NOMO-1 treated with DMSO at 0.1 percent for 48 hours (cell line): Measurements from ENCODE around the gene DUS2.
A peak's percentile ranks its signal among the peaks of the same experiment; 100 is the strongest.

Source experiments
- DNase-seq: peaks from one replicate; lab custom pipeline; 2025; ENCODE audit not compliant: unreplicated experiment; lab: John Stamatoyannopoulos, UW

Gene DUS2

GRCh38 chr16:68040506-68041288 lies 17.6 kb downstream of the DUS2 start:
- DNase-seq = peak; percentile 73

DNA sequence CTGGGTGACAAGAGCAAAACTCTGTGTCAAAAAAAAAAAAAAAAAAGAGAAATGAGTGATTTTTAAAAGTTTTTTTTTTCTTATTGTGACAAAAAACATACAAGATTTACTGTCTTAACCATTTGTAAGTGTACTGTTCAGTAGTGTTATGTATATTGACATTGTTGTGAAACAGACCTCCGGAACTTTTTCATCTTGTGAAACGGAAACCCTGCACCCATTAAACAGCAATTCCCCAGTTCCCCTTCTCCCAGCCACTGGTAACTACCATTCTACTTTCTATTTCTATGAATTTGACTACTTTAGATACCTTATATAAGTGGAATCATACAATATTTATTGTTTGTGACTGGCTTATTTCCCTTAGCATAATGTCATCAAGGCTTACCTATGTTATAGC lies 18.7 kb downstream of the DUS2 start:
- DNase-seq = peak; percentile 93

- no peak for DNase-seq
Observed at GRCh38 chr16:68046106-68046505, 23.0 kb downstream of the DUS2 start.

- no peak for DNase-seq
Observed at GRCh38 chr16:68047987-68048386, 24.9 kb downstream of the DUS2 start.

GRCh38 chr16:68049449-68049848 lies 26.4 kb downstream of the DUS2 start:
- no peak for DNase-seq

- no peak for DNase-seq
Observed at GRCh38 chr16:68055395-68055794, 32.3 kb downstream of the DUS2 start.

DNA sequence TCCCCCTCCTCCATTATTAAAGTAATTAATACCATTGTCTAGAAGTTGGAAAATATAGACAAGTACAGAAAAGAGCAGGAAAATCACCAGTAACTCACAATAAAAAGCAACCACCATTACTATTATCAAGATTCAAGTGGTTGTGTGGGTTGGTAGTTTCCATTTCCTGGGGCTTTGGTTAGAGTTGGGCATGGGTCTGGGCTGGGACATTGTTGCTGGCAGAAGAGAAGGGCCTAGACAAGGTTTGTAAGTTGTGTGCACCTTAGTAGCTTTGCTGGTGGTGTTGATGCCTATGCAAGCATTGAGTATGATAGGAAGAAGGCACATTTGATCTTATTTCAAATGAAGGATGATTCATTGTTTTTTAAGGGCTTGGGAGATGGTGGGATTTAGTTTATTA lies 36.7 kb downstream of the DUS2 start:
- DNase-seq = no peak

DNA sequence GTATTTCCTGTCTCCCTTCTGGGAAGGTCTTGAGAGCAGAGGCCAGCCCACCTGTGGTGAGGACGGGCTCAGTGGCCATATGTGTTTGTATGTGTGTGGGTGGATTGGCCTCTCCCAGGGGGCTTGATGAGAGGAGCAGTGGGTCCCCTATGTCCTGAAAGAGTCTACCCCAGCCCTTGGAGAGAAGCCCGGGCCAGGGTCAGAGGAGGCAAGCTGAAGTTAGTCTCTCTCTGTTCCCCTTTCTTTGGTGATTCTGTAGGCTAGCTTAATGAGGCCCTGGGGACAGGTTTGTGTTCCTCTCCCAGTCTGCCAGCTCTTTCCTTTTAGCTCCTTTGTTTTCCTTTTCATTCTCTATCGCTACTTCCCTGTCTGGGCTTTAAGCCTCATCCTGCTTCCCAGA lies 38.3 kb downstream of the DUS2 start:
- DNase-seq = peak; percentile 54

DNA sequence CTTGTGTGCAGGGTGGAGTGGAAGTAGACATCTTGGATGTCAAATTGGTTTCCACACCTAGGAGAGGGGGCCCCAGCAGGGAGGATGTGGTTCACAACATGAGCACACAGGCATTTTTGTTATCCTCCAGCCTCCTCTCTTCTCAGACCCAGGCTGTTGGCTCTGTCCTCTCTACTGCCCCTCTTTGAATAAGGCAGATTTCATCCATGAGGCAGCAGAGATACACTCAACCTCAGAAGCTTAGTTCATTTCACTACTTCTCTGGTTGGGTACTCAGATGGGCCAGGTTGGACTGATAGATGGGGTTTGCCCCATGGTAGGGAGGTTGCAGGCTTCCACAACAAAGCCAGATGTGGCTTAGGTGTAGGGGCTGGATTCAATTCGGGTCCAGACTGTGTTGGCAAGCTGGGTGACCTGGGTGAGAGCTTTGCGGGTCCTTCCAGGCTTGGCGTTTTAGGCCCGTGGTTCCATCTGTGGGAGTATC lies 39.9 kb downstream of the DUS2 start:
- DNase-seq = no peak

DNA sequence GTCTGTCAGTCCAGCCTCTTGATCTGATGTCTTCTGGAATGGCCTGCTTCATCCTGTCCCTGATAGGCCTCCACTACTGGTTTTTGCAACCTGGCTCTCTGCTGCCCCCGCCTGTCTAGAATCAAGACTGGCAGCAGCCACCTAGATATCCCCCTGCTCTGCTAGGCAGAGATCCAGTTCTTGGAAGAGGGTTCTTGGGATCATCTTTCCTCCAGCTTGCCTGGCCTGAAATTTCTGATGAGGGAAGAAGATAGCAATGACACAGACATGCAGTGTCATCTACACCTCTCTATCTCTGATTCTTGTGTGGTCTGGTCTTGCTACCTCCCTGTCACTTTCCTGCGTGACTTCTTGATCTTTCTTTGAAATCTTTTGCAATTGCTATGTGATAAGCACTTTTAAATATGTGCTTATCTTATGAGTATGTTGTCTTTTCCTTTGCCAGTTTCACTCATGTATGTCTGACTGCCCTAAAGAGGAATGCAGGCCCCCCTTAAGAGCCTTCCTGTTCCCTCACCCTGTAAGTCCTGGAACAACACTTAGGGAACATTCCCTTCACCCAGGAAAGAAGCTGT lies 41.8 kb downstream of the DUS2 start:
- peak; percentile 71 for DNase-seq

- no peak for DNase-seq
Observed at GRCh38 chr16:68065716-68066305, 42.7 kb downstream of the DUS2 start.

- no peak for DNase-seq
Observed at GRCh38 chr16:68066763-68067162, 43.7 kb downstream of the DUS2 start.

DNA sequence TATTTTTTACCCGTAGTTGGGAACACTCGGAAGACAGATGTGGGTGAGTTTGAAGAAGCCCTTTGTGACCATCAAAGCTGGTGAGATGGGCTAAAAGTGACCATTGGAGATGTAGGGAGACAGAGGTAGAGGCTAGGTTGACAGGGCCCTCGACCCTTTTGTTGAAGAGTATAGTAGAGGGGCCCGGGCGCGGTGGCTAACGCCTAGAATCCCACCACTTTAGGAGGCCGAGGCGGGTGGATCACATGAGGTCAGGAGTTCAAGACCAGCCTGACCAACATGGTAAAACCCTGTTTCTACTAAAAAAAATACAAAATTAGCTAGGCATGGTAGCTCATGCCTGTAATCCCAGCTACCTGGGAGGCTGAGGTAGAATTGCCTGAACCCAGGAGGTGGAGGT lies 45.8 kb downstream of the DUS2 start:
- DNase-seq = no peak

DNA sequence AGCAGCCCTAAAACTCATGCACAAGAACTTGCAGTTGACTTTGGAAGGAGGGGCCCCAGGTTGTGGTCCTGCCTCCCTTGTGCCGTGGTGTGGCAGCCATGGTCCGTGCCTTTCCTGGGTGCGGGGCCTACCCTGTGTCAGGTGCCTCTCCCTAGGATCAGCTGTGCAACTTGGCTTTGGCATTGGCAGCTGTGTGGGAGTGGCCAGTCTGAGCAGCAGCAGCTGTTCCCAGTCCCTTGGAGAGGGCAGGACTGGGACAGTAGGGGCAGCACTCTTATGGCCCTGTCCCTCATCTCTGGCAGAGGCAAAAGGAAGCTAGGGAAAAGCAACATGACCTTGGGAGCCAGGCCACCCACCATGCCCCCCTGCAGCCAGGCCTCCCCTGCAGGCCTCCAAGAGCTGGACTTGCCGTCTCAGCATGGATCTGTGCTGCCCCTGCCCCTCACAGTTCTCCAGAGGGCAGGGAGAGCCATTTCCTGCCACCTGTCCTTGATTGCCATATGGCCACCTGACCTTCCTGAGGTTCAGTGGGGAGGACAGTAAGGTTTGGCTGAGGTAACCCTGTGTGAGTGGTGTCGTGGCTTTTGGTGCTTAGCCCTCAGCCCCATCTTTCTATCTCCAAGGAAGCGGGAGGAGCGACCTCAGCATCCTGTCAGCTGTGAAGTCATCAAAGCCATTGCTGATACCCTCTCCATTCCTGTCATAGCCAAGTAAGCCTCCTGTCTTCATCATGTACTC lies 46.6 kb downstream of the DUS2 start:
- DNase-seq = no peak

DNA sequence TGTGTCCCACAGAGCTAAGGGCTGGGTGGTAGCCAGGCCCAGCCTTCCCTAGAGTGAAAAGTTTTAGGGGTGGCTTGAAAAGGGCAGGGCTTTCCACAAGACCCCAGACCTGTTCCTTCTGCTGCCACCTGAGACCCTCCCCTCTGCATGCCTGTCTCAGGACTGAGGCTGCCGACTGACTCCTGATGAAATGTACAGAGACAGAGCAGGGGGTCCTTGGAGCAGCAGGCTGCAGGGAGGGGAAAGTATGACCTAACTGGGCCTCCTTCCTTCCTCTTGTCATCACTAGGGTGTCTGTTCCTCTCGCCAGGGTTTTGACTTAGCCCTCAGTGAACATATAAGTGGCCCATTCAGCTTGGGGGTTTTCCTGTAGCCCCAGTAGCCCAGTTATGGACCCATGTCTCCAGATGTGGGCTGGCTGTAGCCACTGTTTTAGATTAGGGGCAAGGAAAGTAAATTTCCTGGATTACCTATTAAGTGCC lies 47.2 kb downstream of the DUS2 start:
- no peak for DNase-seq

GRCh38 chr16:68070806-68071517 lies 47.9 kb downstream of the DUS2 start:
- DNase-seq = no peak

GRCh38 chr16:68071518-68071901 lies 48.4 kb downstream of the DUS2 start:
- DNase-seq = no peak

DNA sequence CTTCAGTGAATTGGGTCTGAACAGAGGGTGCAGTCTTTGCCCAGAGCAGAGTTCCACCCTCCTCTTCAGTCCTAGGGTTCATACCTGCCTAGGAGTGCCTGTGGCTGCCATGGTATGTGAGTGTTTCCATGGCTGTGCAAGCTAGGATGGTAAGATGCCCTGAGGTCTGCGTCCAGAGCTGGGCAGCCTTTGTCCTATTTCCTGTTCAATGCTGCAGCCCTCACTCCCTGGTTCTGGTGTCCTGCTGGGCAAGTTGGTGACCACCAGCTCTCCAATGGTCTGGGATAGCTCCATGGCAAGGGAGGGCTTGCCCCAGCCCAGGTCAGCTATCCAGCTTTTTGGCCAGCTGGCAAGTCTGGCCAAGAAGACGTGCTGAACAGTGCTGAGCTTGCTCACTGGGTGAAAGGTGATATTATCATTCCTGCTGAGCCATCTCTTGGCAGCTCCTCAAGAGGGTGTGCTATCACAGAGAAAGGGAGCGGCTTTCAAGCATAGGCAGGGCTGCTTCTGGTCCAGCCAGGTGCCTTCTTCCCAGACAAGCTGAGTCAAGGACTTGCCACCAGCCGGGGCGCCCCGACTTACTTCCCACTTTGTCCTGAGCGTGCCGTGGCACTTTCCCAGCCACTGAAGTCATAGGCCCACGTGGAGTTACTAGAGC lies 49.1 kb downstream of the DUS2 start:
- DNase-seq = no peak

DNA sequence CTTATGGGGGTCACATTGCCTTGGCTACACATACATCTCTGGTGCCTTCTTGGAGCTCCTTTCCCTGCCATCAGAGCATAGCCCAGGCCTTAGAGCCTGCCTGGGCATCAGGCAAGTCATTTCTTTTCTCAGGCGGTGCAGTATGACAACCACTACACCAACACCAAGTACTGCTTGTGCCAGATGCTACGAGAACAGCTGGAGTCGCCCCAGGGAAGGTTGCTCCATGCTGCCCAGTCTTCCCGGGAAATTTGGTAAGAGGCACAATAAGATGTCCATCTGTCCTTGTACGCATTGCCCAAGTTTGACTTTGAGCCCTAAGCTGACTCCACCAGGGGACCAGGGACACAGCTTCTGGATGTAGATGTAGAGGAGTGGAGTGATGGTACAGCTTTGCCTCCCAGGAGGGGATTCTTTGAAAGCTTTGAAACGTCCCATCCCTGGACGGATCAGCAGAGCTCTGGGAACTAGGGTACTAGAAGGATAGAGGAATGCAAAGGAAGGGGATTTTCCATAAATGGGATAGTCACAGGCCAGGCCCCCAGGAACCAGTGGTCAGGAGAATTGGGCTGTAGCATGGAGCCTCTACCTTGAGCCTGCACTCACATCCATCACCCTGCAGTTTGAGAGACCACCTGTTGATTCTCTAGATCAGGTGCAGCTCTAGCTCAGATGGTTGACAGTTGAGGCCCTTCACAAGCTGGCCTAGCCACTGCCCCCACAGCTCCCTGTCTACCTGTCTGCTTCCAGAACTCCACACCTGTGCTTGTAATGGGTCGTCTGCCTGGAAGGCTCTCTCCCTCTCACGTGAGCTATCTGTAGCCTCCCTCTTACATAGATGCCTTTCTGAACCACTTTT lies 51.0 kb downstream of the DUS2 start:
- DNase-seq = no peak
